ENCODE measurements around the gene ZC3H18. TPM values are rescaled to one million over a fixed set of nuclear protein-coding genes. Genes with fewer than 3 reads are reported as not detected.

The ZC3H18 gene
- total RNA-seq, 1 experiment from 2014 or later, result 57.8 TPM

DNA sequence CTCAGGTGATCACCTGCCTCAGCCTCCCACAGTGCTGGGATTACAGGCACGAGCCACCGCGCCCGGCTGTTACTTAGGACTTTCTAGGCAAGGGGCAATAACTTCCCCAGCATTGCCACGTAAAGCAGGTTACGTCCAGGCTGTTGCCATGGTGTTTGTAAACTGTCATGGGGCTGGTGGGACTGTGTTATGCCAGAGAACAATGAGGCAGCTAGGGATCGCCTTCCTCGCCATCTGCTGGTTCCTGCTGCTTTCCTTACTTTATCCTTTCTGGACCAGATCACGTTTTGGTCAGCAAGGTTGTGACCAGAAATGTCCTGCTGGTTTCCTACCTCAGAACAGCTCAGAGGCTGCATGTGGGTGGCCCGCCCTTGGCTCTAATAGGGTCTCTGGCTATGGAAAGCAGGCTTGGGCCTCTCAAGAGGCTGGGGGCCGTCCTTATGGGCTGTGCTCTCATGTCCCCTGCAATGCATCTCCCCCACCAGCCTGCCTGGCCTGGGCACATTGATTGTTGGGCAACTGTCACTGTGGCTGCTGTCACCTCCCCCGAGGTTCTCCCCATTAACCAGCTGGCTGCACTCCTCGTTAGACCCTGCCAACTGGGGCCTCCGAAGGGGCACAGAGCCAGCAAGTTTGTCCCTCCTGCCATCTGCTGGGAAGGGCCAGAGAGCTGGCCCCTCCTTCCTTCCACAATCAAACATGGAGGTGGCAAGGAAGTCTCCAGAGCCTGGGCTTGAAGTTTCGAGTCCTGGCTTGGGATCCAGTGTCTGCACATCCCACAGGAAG is 28.2 kb upstream of the ZC3H18 start:
- ChIA-PET POLR2A (no interaction called here), CTCF (no interaction called here), RAD21 (ENCODE audit: low non-redundant PET in 1 of 2, low total read pairs in 2 of 2, uncharacterized antibody in 2 of 2, unreplicated experiment in 2 of 2) (no interaction called here)
- Histone ChIP-seq H3K9me3 (ENCODE audit: control insufficient read depth in 1 of 2, insufficient read depth in 1 of 2, low read depth in 1 of 2, low read length in 2 of 2) (peaks cover 21% of the 10 kb centered on the region in 2 experiments; a peak in 3 of 4 replicates), H3K27ac (ENCODE audit: low read depth, low read length) (no peak overlapping the region), H3K4me2 (ENCODE audit: low read length) (no peak overlapping the region), H3K27me3 (ENCODE audit: insufficient read depth, low read length) (peaks cover 12% of the 10 kb centered on the region; the same call in 1 of the 2 replicates), H3K4me1 (ENCODE audit: control insufficient read depth in 1 of 2, insufficient read depth in 2 of 2, low read length in 2 of 2) (no peaks in the 10 kb centered on the region; a peak in 2 of 4 replicates), H3K36me3 (ENCODE audit: control insufficient read depth in 1 of 2, insufficient read depth in 2 of 2, low read length in 2 of 2) (no peaks in the 10 kb centered on the region), H3K4me3 (replicated peaks in 1 of 2; ENCODE audit: low read depth in 1 of 2, low read length in 2 of 2) (no peak overlapping the region), H4K20me1 (ENCODE audit: insufficient read depth) (no peaks in the 10 kb centered on the region), H2AFZ (ENCODE audit: low read depth, low read length, poor library complexity, severe bottlenecking) (no peak overlapping the region), H3K9me2 (ENCODE audit: insufficient read depth) (no peaks in the 10 kb centered on the region), H3K79me2 (ENCODE audit: insufficient read depth, low read length) (no peaks in the 10 kb centered on the region), H3K9ac (ENCODE audit: low read length) (no peak overlapping the region)
- no TSS peak for BruUV-seq (replicated peaks)
- intact Hi-C loops (cut with micrococcal nuclease), result no loop called here
- ATAC-seq (no peak), DNase-seq (ENCODE audit: low read depth, low spot score) (no peak)
- TF ChIP-seq ZFX (IDR thresholded peaks at IDR 0.05) (no peak), TCF7L2 (IDR thresholded peaks at IDR 0.05; ENCODE audit: borderline replicate concordance, extremely low read depth, insufficient read depth, insufficient read length) (no peak), EGR1 (IDR thresholded peaks at IDR 0.05; ENCODE audit: low read depth) (no peak), REST (IDR thresholded peaks at IDR 0.05; ENCODE audit: low read depth) (no peak), MAX (IDR thresholded peaks at IDR 0.05) (no peak), POLR2AphosphoS5 (IDR thresholded peaks at IDR 0.05; ENCODE audit: low read depth, low read length) (no peak), RAD21 (IDR thresholded peaks at IDR 0.05; ENCODE audit: low read depth) (no peak), FOSL1 (IDR thresholded peaks at IDR 0.05; ENCODE audit: low read depth) (no peak), ELF1 (IDR thresholded peaks at IDR 0.05; ENCODE audit: borderline replicate concordance, low read depth) (no peak), EZH2 (IDR thresholded peaks at IDR 0.05) (no peak), CBX3 (IDR thresholded peaks at IDR 0.05; ENCODE audit: low read depth) (no peak), EZH2phosphoT487 (IDR thresholded peaks at IDR 0.05; ENCODE audit: borderline replicate concordance) (no peak), ZNF274 (IDR thresholded peaks at IDR 0.05; ENCODE audit: low read depth, low read length) (no peak), JUND (IDR thresholded peaks at IDR 0.05) (no peak), CEBPB (IDR thresholded peaks at IDR 0.05; ENCODE audit: low read depth) (no peak)
- TF ChIP-seq, protein P1, sequence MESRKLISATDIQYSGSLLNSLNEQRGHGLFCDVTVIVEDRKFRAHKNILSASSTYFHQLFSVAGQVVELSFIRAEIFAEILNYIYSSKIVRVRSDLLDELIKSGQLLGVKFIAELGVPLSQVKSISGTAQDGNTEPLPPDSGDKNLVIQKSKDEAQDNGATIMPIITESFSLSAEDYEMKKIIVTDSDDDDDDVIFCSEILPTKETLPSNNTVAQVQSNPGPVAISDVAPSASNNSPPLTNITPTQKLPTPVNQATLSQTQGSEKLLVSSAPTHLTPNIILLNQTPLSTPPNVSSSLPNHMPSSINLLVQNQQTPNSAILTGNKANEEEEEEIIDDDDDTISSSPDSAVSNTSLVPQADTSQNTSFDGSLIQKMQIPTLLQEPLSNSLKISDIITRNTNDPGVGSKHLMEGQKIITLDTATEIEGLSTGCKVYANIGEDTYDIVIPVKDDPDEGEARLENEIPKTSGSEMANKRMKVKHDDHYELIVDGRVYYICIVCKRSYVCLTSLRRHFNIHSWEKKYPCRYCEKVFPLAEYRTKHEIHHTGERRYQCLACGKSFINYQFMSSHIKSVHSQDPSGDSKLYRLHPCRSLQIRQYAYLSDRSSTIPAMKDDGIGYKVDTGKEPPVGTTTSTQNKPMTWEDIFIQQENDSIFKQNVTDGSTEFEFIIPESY (IDR thresholded peaks at IDR 0.05; ENCODE audit: extremely low read depth, insufficient replicate concordance, low read length), result no peak
- TF ChIP-seq, protein P2, sequence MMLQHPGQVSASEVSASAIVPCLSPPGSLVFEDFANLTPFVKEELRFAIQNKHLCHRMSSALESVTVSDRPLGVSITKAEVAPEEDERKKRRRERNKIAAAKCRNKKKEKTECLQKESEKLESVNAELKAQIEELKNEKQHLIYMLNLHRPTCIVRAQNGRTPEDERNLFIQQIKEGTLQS (IDR thresholded peaks at IDR 0.05), result no peak
